Immature natural killer cell (primary cell): Measurements from ENCODE around the gene JMJD8. TPM values are rescaled to one million over a fixed set of nuclear protein-coding genes. Genes with fewer than 3 reads are reported as not detected.
A peak's percentile ranks its signal among the peaks of the same experiment; 100 is the strongest.

Source experiments
- DNase-seq, 3 donors: peaks; one replicate each; pipeline ENCODE4 v3.0.0; 2022; ENCODE audit warnings: mixed read lengths in 1 of 3
- H3K27ac Mint-ChIP-seq, 6 donors: one replicate each; pipeline ENCODE4 v1.8.0; 2020; ENCODE audit warnings: mixed read lengths in 6 of 6, mild to moderate bottlenecking in 5 of 6, inconsistent platforms in 4 of 6, moderate library complexity in 3 of 6
- H3K27me3 Mint-ChIP-seq, 3 donors: one replicate each; pipeline ENCODE4 v1.8.0; 2020 to 2021; ENCODE audit warnings: low read depth in 3 of 3, mild to moderate bottlenecking in 3 of 3, mixed read lengths in 3 of 3, moderate library complexity in 3 of 3, inconsistent platforms in 1 of 3
- H3K36me3 Mint-ChIP-seq, 3 donors: one replicate each; pipeline ENCODE4 v1.8.0; 2020; ENCODE audit warnings: mixed read lengths in 3 of 3, inconsistent platforms in 2 of 3, mild to moderate bottlenecking in 2 of 3
- H3K4me1 Mint-ChIP-seq, 2 donors: one replicate each; pipeline ENCODE4 v1.8.0; 2020; ENCODE audit warnings: inconsistent platforms in 2 of 2, mild to moderate bottlenecking in 2 of 2, mixed read lengths in 2 of 2, moderate library complexity in 1 of 2
- H3K4me3 Mint-ChIP-seq, 5 donors: one replicate each; pipeline ENCODE4 v1.8.0; 2020; ENCODE audit warnings: mild to moderate bottlenecking in 5 of 5, mixed read lengths in 5 of 5, inconsistent platforms in 3 of 5, moderate library complexity in 3 of 5
- H3K9me3 Mint-ChIP-seq, 6 donors: one replicate each; pipeline ENCODE4 v1.8.0; 2020; ENCODE audit warnings: mild to moderate bottlenecking in 6 of 6, mixed read lengths in 6 of 6, inconsistent platforms in 4 of 6, moderate library complexity in 3 of 6
- polyA plus RNA-seq, 3 donors: library from polyadenylated mRNA; unstranded; fragments of 300-500 nt; fragmentation: Illumina TruSeq; gene quantifications; one replicate each; pipeline ENCODE4 v1.2.3, GENCODE V29; 2021

JMJD8 gene
- polyA plus RNA-seq, 3 donors from 2014 or later, result 38.3 to 63.5 (median 47.4) TPM

DNA sequence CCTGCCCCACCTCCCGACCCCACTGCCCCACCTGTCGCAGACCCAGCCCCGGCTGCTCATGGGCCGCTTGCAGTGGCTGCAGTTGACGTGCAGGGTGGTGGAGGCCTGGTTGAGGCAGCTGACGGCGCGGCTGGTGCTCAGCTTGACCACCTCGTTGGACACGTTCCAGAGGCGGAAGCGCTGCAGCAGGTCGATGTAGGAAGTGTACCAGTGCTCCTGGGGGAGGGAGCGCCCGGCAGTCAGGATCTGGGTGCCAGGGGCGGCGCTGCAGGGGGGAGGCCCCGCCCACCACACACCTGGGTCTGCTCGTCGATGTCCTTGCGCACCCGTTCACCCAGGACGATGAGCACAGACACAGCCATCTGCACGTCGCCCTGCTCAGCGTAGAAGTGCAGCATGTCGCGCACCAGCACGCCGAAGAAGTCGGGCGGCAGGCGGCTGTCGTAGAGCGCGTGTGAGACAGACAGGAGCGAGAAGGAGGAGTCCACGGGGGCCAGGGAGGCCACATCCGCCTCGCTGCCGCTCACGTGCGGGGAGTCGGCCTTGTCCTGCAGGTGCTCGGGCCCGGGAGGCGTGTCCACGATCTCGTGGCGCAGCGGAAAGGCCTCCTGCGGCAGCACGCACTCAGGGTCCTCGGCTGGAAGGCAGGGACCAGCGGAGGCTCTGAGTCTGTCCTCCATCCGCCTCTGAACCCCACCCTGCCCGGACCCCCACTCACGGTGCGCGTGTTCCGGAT lies 995 bp upstream of the JMJD8 start:
- Mint-ChIP-seq H3K9me3 (no peaks in the 10 kb centered on the region), H3K36me3 (peaks cover 0 to 2% (median 0%) of the 10 kb centered on the region in 3 donors), H3K27me3 (peaks cover 0 to 12% (median 3%) of the 10 kb centered on the region in 3 donors), H3K4me1 (peaks cover 13 to 38% of the 10 kb centered on the region in 2 donors), H3K27ac (peak overlapping the region in 1 of 6 donors; percentile 23), H3K4me3 (peak overlapping the region in 1 of 5 donors; percentile 27)
- DNase-seq, result no peak

DNA sequence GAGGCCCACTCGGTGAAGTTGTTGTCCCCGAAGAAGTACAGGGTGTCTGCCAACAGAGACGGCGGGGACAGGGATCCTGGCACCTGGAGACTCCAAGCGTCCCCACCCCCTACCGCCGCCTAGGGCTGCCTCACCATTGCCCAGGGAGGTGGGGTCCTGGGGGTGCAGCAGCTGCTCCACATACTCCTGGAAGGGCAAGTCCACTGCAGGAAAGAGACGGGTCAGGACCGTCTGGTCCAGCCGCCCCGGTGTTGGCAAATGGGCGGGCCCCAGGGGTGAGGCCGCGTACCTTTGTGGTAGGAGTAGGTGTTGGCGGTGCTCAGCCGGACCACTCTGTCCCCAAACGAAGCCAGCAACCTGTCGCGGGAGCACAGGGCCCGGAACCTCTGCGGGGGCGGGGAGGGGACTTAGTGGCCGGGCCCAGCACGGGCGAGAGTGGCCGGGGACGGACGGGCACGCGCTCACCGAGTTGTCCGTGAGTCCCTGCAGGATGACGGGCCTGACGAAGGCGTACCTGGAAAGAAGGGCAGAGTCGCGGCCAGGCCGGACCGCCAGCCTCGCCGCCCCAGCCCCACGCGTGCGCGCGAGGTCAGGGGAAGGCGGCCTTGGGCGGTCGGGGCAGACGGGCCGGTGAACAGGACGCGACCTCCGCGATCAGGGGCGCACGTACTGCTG lies 601 bp downstream of the JMJD8 start:
- Mint-ChIP-seq H3K9me3 (no peaks in the 10 kb centered on the region), H3K27ac (peak overlapping the region in 4 of 6 donors; percentile 17 to 70 (median 48)), H3K27me3 (peaks cover 4 to 10% (median 5%) of the 10 kb centered on the region in 3 donors), H3K4me3 (peak overlapping the region; percentile 43 to 71 (median 58)), H3K36me3 (peaks cover 0 to 2% (median 0%) of the 10 kb centered on the region in 3 donors), H3K4me1 (peaks cover 11 to 29% of the 10 kb centered on the region in 2 donors)
- DNase-seq, result no peak

DNA sequence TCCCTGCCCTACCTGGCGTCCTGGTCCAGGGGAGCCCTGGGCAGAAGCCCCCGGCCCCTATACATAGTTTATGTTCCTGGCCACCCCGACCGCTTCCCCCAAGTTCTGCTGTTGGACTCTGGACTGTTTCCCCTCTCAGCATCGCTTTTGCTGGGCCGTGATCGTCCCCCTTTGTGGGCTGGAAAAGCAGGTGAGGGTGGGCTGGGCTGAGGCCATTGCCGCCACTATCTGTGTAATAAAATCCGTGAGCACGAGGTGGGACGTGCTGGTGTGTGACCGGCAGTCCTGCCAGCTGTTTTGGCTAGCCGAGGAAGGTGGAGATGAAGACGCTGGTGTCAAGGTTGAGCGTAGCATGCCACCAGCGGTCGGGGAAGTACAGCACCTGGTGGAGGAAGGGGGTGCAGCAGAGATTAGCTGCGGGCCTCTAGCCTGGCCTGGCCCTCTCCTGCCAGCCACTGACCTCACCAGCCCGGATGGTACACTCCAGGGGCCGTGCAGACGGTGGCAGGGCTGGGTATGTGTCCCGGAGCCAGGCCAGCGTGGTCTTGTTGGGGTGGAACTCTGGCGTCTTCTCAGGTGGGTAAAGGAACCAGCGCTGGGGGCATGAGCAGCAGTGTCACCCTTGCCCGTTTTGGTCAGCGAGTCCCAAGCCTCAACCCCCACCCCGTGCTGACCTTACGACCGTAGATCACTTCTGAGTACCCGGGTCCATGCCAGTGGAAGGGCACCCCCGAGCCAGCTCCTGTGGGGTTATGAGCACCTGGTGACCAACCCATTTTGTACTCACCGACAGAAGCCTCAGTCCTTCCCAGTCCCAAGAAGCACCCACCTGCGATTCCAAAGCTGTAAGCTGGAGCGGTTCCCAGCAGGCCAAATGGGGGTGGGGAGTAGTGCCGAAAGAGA lies 1.4 kb downstream of the JMJD8 start:
- Mint-ChIP-seq H3K9me3 (no peaks in the 10 kb centered on the region), H3K27me3 (peaks cover 4 to 10% (median 5%) of the 10 kb centered on the region in 3 donors), H3K4me1 (peaks cover 11 to 29% of the 10 kb centered on the region in 2 donors), H3K27ac (peak overlapping the region in 5 of 6 donors; percentile 22 to 75 (median 64)), H3K4me3 (peak overlapping the region; percentile 56 to 73 (median 65)), H3K36me3 (peaks cover 0 to 2% (median 0%) of the 10 kb centered on the region in 3 donors)
- DNase-seq, result no peak

DNA sequence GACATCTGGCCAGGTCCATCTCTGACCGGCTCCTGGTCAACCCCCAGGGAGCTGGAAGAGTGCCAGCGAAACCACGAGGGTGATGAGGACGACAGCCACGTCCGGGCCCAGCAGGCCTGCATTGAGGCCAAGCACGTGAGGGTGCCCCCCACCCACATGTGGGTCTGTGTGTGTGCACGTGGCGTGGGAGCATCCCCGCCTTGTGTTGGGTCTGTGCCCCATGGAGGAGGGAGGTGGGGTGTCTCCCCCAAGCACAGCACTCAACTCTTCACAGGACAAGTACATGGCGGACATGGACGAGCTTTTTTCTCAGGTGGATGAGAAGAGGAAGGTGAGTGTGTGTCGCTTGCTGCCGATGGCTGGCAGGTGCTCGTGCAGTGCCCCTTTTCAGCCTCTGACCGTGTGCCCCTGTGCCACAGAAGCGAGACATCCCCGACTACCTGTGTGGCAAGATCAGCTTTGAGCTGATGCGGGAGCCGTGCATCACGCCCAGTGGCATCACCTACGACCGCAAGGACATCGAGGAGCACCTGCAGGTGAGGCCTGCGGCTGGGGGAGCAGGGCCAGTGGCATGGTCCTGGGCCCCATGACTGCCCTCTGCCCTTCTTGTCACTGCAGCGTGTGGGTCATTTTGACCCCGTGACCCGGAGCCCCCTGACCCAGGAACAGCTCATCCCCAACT lies 2.2 kb downstream of the JMJD8 start:
- Mint-ChIP-seq H3K9me3 (no peaks in the 10 kb centered on the region), H3K4me3 (peak overlapping the region; percentile 56 to 73 (median 69)), H3K27ac (peak overlapping the region in 3 of 6 donors; percentile 36 to 64 (median 57)), H3K36me3 (peaks cover 0 to 2% (median 0%) of the 10 kb centered on the region in 3 donors), H3K27me3 (peaks cover 4 to 10% (median 6%) of the 10 kb centered on the region in 3 donors), H3K4me1 (peaks cover 11 to 26% of the 10 kb centered on the region in 2 donors)
- no peak for DNase-seq

DNA sequence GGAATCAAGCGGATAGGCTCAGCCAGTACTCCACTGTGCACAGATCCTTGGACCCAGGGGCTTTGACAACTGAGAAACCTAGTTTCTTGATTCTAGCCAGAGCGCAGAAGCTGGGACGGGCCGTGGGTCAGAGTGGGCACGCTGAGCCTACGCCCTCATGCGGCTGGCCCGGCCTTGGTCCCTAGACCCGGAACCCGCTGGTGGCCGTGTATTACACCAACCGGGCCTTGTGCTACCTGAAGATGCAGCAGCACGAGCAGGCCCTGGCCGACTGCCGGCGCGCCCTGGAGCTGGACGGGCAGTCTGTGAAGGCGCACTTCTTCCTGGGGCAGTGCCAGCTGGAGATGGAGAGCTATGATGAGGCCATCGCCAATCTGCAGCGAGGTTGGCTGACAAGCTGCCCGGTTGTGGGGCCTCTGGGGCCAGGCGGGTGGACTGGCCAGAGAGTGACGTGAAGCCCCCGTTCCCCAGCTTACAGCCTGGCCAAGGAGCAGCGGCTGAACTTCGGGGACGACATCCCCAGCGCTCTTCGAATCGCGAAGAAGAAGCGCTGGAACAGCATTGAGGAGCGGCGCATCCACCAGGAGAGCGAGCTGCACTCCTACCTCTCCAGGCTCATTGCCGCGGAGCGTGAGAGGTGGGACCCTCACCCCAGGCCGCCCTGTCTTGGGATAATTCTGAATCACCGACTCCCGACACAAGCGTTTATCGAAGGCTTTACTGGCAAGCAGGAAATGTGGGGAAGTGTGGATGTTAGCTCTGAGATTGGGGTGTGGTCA lies 3.0 kb downstream of the JMJD8 start:
- Mint-ChIP-seq H3K36me3 (peaks cover 0 to 2% (median 0%) of the 10 kb centered on the region in 3 donors), H3K9me3 (no peaks in the 10 kb centered on the region), H3K27me3 (peaks cover 4 to 8% (median 7%) of the 10 kb centered on the region in 3 donors), H3K27ac (peak overlapping the region in 4 of 6 donors; percentile 28 to 72 (median 46)), H3K4me1 (peaks cover 11 to 26% of the 10 kb centered on the region in 2 donors), H3K4me3 (peak overlapping the region; percentile 59 to 73 (median 69))
- no peak for DNase-seq

DNA sequence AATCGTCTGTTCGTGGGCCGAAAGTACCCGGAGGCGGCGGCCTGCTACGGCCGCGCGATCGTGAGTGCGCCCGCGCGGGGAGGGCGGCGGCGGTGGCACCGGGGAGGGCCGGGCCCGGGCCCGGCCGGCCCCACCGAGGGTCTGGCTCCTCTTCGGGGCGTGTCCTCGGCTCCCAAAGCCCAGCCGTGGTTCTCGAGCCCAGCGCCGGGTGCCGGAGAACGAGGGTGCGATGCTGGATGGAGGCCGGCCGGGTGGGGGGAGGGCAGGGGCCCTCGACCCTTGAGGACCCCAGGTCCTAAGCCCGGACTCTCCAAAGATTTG lies 3.5 kb downstream of the JMJD8 start:
- Mint-ChIP-seq H3K36me3 (peaks cover 0 to 2% (median 0%) of the 10 kb centered on the region in 3 donors), H3K27ac (peak overlapping the region in 1 of 6 donors; percentile 72)

DNA sequence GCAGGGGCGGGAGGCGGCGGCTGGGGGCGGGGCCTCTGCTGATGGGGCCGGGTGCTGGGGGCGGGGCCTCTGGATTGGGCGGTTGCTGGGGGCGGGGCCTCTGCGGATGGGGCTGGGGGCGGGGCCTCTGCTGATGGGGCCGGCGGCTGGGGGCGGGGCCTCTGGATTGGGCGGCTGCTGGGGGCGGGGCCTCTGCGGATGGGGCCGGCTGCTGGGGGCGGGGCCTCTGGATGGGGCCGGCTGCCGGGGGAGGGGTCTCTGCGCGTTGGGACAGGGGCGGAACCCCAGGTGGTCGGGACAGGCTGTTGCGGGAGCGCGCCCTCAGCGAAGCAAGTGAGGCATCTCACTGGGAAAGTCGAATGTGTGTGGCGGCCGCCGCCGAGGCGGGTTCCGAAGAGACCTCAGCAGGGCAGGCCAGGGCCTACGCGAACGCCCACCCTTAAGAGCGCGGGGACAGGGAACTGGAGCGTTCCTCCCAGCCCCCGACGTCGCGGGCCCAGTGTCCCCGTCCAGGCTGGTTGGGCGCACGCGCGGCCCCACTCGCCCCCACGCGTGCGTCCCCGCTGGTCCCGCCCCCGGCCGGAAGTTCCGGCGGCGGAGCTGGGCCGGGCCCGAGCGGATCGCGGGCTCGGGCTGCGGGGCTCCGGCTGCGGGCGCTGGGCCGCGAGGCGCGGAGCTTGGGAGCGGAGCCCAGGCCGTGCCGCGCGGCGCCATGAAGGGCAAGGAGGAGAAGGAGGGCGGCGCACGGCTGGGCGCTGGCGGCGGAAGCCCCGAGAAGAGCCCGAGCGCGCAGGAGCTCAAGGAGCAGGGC lies 4.1 kb downstream of the JMJD8 start, which contains the start of gene STUB1:
Gene STUB1, plus strand, starts transcription at position 597 of the 811 bp plus-strand sequence. Its CDS starts 116 bp downstream, at position 713.
- peaks cover 0 to 2% (median 0%) of the 10 kb centered on the region in 3 donors for H3K36me3 Mint-ChIP-seq
- peak; percentile 85 to 88 (median 87) for DNase-seq
- H3K4me1 Mint-ChIP-seq, result peaks cover 11 to 24% of the 10 kb centered on the region in 2 donors
- H3K9me3 Mint-ChIP-seq, result no peaks in the 10 kb centered on the region
- peaks cover 7 to 11% (median 7%) of the 10 kb centered on the region in 3 donors for H3K27me3 Mint-ChIP-seq
- peak within 1 kb of the TSS; percentile 69 to 86 (median 81) for H3K4me3 Mint-ChIP-seq
- H3K27ac Mint-ChIP-seq, result peak within 1 kb of the TSS in 4 of 6 donors; percentile 60 to 82 (median 76)

More for the DNA sequence above, 3.5 kb downstream of the JMJD8 start:
- no peak for DNase-seq
- Mint-ChIP-seq H3K27me3 (peaks cover 4 to 7% (median 7%) of the 10 kb centered on the region in 3 donors), H3K9me3 (no peaks in the 10 kb centered on the region), H3K4me3 (peak overlapping the region; percentile 59 to 81 (median 65)), H3K4me1 (peaks cover 11 to 21% of the 10 kb centered on the region in 2 donors)

DNA sequence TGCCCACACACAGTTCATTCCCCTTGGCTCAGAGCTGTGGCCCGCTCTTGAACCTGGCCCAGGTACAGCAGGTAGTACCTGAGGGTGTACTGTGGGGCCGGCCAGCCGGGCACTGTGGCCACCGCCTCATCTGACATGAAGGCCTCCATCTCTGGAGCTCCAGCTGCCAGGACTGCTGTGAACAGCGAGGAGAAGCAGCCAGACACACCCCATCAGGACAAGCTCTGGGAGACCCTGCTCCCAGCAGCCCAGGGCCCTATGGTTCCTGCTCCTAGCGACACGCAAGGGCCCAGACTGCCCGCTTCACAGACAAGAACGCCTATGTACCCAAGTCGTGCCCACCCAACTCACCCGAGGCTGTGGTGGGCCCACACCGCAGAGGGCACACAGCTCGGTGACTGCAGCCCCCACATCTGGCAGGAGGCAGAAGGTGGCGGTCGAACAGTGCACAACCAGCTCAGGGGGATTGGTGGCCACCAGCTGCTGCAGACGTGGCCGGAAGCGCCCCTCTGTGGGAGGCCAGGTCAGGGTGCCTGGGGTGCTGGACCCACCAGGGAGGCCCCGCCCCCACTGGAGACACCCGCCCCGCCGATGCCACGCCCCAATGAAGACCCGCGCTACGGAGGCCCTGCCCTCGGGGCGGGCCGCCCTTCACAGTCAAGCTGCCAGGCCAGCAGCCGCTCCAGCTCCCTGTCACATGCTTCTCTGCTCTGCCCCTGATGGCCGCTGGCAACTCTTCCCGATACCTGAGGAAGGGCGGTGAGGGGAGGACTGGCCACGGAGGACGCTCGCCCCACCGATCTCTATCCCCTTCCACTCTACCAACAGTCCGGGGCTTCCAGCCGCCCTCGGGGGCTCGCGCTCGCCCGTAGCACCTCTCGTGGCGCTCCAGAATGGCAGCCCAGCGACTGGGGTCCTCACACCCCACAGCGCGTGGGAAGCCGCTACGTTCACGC lies 5.0 kb downstream of the JMJD8 start:
- peak overlapping the region in 5 of 6 donors; percentile 60 to 82 (median 78) for H3K27ac Mint-ChIP-seq

DNA sequence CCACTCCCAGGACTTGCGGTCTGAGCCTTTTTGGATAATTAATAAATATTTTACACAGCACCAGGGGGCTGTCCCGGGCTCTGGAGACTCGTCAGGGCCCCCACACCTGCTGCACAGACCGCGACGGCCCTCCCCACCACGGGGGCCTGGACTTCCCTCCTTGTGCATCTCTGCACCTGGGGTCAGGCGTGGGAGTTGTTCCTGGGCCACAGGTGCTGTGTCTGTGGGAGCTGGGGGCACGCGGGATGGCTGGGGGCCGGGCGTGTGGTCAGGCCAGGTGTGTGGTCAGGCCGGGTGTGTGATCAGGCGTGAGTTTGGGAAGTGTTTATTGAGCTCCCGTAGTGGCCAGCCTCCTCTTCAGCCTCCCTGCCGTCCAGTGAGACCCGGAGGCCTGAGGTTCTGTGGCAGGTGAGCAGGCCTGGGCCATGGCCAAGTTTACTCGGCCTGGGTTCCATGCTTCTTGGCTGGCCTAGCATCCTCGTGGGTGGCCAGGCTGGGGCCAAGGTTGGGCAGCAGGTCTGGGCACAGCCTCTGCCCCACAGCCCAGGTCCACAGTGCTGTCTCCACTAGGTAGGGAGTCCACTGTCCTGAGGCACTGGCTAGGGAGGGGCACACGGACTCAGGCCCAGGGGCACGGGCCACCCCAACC lies 5.8 kb downstream of the JMJD8 start:
- Mint-ChIP-seq H3K4me3 (no peak overlapping the region), H3K4me1 (peaks cover 11 to 23% of the 10 kb centered on the region in 2 donors), H3K36me3 (peaks cover 0 to 2% (median 0%) of the 10 kb centered on the region in 3 donors), H3K27ac (no peak overlapping the region), H3K9me3 (no peaks in the 10 kb centered on the region), H3K27me3 (peaks cover 7 to 8% (median 7%) of the 10 kb centered on the region in 3 donors)
- DNase-seq, result no peak

More for the DNA sequence above, 5.0 kb downstream of the JMJD8 start:
- peaks cover 7 to 8% (median 7%) of the 10 kb centered on the region in 3 donors for H3K27me3 Mint-ChIP-seq
- peak; percentile 53 to 65 (median 57) for DNase-seq
- H3K4me3 Mint-ChIP-seq, result peak overlapping the region; percentile 77 to 86 (median 84)
- peaks cover 0 to 2% (median 0%) of the 10 kb centered on the region in 3 donors for H3K36me3 Mint-ChIP-seq
- peaks cover 11 to 23% of the 10 kb centered on the region in 2 donors for H3K4me1 Mint-ChIP-seq
- H3K9me3 Mint-ChIP-seq, result no peaks in the 10 kb centered on the region
